IPS-20b (cell line): ENCODE data around the gene HIGD2B.
"Not testable (repeated sequence)": the region's sequence is repeated elsewhere in the genome, so short reads cannot be mapped to it uniquely, and the experiment has no call there.

Experiments
- H3K27ac ChIP-seq: one replicate; pipeline ENCODE4 v1.5.1; 2013; ENCODE audit warnings: low read length
- H3K27me3 ChIP-seq: 2 replicates; pipeline ENCODE4 v1.6.1; 2013; ENCODE audit warnings: mild to moderate bottlenecking, low read length, inconsistent platforms; ENCODE audit not compliant: insufficient read depth
- H3K36me3 ChIP-seq: 2 replicates; pipeline ENCODE4 v1.6.1; 2013; ENCODE audit warnings: low read depth, mild to moderate bottlenecking, inconsistent platforms, low read length, moderate library complexity; ENCODE audit not compliant: insufficient read depth
- H3K4me1 ChIP-seq: 2 replicates; pipeline ENCODE4 v1.6.1; 2013; ENCODE audit warnings: mild to moderate bottlenecking, control low read depth, inconsistent platforms, low read length, moderate library complexity; ENCODE audit not compliant: insufficient read depth
- H3K4me3 ChIP-seq: 2 replicates; pipeline ENCODE4 v1.5.1; 2013; ENCODE audit warnings: mild to moderate bottlenecking, low read length, inconsistent platforms
- H3K9ac ChIP-seq: 2 replicates; pipeline ENCODE4 v1.6.1; 2013; ENCODE audit warnings: low read depth, mild to moderate bottlenecking, inconsistent platforms, low read length, moderate library complexity
- H3K9me3 ChIP-seq: 2 replicates; pipeline ENCODE4 v1.6.1; 2013; ENCODE audit warnings: mild to moderate bottlenecking, low read depth, low read length, inconsistent platforms; ENCODE audit not compliant: insufficient read depth

HIGD2B gene

DNA sequence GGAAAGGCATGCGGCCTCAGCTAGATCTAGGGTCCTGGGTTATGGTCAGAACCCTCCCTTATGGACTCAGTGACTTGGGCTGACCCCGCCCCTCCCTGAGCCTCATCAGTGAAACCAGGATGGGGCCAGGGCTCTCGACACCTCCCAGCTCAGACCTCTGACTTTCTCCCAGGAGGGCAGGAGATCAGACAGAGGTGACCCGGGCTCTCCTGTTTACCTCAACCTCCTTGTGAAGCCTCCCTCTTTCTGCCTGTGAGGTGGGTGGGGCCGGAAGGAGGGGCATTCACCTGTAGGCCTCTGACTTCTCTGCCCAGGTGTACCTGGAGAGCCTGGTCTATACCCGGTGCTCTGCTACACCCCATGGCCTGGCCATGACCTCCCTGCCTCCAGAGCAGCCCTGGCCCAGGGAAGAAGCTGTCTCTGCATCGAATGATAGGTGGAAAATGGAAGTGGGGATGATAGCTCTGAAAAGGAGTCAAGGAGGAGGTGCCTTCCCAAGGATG, 56.9 kb downstream of the HIGD2B start:
- H3K9me3 ChIP-seq, H3K27me3 ChIP-seq, H3K4me3 ChIP-seq, H3K27ac ChIP-seq, H3K4me1 ChIP-seq, H3K9ac ChIP-seq, H3K36me3 ChIP-seq: not testable (repeated sequence)

GRCh38 chr15:72628249-72629067, 57.5 kb downstream of the HIGD2B start:
- not testable (repeated sequence) for H3K4me3 ChIP-seq, H3K27me3 ChIP-seq, H3K27ac ChIP-seq, H3K4me1 ChIP-seq, H3K36me3 ChIP-seq, H3K9me3 ChIP-seq, H3K9ac ChIP-seq

DNA sequence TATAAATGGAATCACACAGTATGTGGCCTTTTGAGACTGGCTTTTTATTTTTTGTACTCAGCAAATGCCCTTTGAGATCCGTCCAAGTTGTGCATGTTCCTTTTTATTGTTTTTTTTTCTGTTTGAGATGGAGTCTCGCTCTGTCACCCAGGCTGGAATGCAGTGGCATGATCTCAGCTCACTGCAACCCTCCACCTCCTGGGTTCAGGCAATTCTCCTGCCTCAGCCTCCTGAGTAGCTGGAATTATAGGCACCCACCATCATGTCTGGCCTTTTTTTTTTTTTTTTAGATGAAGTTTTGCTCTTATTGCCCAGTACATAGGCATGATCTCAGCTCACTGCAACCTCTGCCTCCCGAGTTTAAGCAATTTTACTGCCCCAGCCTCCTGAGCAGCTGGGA, 59.8 kb downstream of the HIGD2B start:
- H3K4me1 ChIP-seq, H3K9me3 ChIP-seq, H3K9ac ChIP-seq, H3K4me3 ChIP-seq, H3K27ac ChIP-seq, H3K36me3 ChIP-seq, H3K27me3 ChIP-seq: not testable (repeated sequence)
